ENCODE results near the gene RNF40.

Gene RNF40

DNA sequence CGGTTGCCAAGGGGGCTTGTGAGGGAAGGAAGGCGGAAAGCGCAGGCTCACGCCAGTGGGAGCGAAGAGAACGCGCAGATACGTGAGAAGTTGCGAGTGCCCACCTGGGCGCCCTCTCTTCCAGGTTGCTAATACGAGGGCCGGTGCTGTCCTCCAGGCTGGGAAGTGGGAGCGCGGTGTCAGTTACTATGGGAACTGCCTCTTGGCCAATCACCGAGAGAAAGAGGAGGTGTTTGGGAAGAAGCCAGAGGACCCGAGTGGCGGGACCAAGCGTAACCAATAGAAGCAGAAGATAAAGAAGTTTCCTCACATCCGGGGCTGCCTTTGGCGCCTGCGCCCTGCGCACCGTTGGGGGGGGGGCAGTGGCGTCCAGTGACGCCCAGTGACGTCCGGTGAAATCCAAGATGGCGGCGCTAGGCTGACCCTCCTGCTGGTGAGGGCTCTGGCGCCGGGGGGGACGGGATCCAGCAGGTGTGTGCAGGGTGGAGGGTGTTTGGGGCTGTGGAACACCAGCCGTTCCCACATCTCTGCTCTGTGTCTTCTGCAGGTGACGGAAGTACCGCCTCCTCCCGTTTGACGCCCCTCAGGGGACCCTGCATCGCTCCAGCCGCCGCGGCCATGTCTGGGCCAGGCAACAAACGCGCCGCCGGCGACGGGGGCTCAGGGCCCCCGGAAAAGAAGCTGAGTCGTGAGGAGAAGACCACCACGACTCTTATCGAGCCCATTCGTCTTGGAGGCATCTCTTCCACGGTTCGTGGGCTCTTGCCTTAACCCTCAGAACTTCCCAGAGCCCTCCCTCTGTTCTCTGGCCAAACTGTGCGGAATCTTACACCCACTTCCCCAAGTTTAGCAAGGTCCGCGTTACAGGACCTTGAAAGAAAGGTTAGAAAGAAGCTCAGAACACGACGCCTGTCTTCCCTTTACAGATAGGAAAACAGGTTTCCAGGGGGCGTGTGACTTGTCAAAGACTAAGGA is at the start of gene RNF40, which contains the start of gene CFAP119:
Gene RNF40, plus strand, starts transcription at position 395 of the 975 bp plus-strand sequence. Its CDS starts 224 bp downstream, at position 619.
Gene CFAP119, minus strand, starts transcription at position 135 of the 975 bp plus-strand sequence. CDS start 314 bp downstream, outside the sequence.
- peak; percentile 98 for DNase-seq (ENCODE audit: low spot score)

- no peak for DNase-seq (ENCODE audit: low spot score)
Observed at GRCh38 chr16:30715750-30716445, 46.2 kb upstream of the RNF40 start.

DNA sequence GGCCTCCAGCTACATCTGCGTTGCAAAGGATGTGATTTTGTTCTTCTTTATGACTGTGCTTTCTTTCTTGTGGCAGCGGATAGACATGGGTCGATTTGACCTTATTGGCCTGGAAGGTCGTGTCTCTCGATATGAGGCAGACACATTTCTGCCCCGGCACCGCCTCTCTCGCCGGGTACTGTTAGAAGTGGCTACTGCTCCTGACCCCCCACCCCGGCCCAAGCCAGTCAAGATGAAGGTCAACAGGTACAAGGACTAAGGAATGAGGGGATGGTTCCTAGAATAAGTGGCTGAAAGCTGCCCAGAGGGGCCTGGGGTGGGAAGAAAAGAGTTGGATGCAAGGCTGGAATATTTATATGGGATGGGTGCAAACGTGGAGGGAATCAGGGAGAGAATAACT is 42.0 kb upstream of the RNF40 start:
- no peak for DNase-seq (ENCODE audit: low spot score)

- DNase-seq (ENCODE audit: low spot score), result no peak
Observed at GRCh38 chr16:30720694-30721093, 41.4 kb upstream of the RNF40 start.

- DNase-seq (ENCODE audit: low spot score), result no peak
Observed at GRCh38 chr16:30721167-30721566, 41.0 kb upstream of the RNF40 start.

DNA sequence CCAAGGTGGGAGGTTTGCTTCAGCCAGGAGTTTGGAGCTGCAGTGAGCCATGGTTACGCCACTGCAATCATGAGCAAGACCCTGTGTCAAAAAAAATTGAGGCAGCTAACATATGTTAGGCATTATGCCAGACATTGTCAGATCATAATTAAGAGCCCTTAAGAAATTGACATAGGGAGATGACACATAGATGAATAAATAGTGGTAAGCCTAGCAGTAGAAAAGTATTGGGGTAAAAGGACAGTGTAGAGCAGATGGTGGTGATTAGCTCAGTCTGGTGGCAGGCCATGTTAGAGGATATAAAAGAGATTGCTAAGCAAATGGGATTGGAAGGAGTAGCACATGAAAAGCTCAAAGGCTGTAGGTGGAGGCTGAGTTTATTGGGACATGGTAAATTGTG is 40.5 kb upstream of the RNF40 start:
- DNase-seq (ENCODE audit: low spot score), result no peak

- no peak for DNase-seq (ENCODE audit: low spot score)
Observed at GRCh38 chr16:30722443-30722842, 39.7 kb upstream of the RNF40 start.

DNA sequence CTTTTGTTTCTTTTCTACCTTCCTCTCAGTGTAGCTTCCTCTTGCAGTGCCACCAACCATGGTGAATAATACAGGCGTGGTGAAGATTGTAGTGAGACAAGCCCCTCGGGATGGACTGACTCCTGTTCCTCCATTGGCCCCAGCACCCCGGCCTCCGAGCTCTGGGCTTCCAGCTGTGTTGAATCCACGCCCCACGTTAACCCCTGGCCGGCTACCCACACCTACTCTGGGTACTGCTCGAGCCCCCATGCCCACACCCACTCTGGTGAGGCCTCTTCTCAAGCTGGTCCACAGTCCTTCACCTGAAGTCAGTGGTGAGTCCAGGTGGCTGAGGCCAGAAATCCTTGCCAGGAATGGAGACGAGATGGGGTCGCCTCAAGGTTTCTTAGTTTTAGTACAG is 39.2 kb upstream of the RNF40 start:
- DNase-seq (ENCODE audit: low spot score), result no peak

DNA sequence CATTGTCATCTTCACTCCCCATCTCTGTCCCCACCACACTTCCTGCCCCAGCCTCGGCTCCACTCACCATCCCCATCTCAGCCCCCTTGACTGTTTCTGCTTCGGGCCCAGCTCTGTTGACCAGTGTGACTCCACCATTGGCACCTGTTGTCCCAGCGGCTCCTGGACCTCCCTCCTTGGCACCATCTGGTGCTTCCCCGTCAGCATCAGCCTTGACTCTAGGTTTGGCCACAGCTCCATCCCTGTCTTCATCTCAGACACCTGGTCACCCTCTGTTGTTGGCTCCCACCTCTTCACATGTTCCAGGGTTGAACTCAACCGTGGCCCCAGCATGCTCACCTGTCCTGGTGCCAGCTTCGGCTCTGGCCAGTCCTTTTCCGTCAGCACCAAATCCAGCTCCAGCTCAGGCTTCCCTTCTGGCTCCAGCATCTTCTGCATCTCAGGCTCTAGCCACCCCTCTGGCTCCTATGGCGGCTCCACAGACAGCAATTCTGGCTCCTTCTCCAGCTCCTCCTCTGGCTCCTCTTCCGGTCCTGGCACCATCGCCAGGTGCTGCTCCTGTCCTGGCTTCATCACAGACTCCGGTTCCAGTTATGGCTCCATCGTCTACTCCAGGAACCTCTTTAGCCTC is 38.3 kb upstream of the RNF40 start:
- DNase-seq (ENCODE audit: low spot score), result no peak

GRCh38 chr16:30724641-30725417 is 37.3 kb upstream of the RNF40 start:
- DNase-seq (ENCODE audit: low spot score), result no peak

GRCh38 chr16:30725418-30725792 is 36.7 kb upstream of the RNF40 start:
- DNase-seq (ENCODE audit: low spot score), result no peak

DNA sequence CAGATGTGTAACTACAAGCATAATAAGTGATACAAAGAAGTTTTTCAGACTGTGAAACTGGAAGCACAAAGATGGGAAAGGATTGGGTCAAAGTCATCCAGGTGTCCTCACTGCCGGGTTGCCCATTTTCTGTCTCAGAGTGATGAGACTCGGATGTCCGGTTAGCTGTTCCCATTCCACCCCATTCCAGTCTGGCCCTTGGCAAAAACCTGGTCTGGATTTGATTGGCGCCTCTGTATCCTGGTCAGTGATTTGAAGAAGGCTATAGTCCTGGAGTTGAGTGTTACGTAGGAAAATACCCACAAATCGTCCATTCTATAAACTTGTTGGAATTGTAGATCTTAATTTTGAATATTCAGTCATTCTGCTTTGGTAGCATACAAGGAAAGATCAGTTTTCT is 33.8 kb upstream of the RNF40 start:
- no peak for DNase-seq (ENCODE audit: low spot score)

- no peak for DNase-seq (ENCODE audit: low spot score)
Observed at GRCh38 chr16:30728899-30729672, 33.0 kb upstream of the RNF40 start.

- no peak for DNase-seq (ENCODE audit: low spot score)
Observed at GRCh38 chr16:30731411-30731810, 30.7 kb upstream of the RNF40 start.

GRCh38 chr16:30736995-30737793 is 24.9 kb upstream of the RNF40 start:
- no peak for DNase-seq (ENCODE audit: low spot score)

GRCh38 chr16:30737794-30738648 is 24.1 kb upstream of the RNF40 start:
- DNase-seq (ENCODE audit: low spot score), result no peak

DNA sequence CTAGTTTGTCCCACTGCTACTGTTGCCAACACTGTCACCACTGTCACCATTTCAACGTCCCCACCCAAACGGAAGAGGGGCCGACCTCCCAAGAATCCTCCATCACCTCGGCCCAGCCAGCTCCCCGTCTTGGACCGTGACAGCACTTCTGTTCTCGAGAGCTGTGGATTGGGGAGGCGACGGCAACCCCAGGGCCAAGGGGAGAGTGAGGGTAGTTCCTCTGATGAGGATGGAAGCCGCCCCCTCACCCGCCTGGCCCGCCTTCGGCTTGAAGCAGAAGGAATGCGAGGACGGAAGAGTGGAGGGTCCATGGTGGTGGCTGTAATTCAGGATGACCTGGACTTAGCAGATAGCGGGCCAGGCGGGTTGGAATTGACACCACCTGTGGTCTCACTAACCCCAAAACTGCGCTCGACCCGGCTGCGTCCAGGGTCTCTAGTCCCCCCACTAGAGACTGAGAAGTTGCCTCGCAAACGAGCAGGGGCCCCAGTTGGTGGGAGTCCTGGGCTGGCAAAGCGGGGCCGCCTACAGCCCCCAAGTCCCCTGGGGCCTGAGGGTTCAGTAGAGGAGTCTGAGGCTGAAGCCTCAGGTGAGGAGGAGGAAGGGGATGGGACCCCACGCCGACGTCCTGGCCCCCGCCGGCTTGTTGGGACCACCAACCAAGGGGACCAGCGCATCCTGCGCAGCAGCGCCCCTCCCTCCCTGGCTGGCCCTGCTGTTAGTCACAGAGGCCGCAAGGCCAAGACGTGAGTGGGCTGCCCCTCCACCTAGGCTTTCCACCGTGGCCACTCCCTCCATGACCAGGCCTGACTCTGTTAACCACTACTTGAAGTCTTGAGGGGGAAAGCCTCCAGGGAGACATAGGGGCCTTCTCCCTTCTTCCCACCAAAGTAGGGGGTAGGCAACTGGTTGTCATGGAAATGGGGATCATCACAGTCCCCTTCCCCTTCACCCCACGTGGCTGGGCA is 22.9 kb upstream of the RNF40 start:
- no peak for DNase-seq (ENCODE audit: low spot score)

Data from ecto neural progenitor cell (in vitro differentiated cells).